GM21526 (cell line): ENCODE measurements around the gene ZFYVE26.

Source experiments
- ATAC-seq: cut with Tn5 transposase; IDR thresholded peaks from one replicate; pipeline ENCODE4 v1.9.1; 2021; ENCODE audit warnings: moderate library complexity; ENCODE audit not compliant: unreplicated experiment, low FRiP score

ZFYVE26 gene

GRCh38 chr14:67817750-67818438 lies 1.5 kb upstream of the ZFYVE26 start:
- no peak for ATAC-seq

- no peak for ATAC-seq
Measured at GRCh38 chr14:67815573-67816225, 691 bp downstream of the ZFYVE26 start.

- ATAC-seq = no peak
Measured at GRCh38 chr14:67814821-67815220, 1.6 kb downstream of the ZFYVE26 start.

GRCh38 chr14:67806246-67806645 lies 10.1 kb downstream of the ZFYVE26 start:
- ATAC-seq = no peak

- no peak for ATAC-seq
Measured at GRCh38 chr14:67800743-67801142, 15.6 kb downstream of the ZFYVE26 start.

GRCh38 chr14:67798731-67799130 lies 17.7 kb downstream of the ZFYVE26 start:
- no peak for ATAC-seq

GRCh38 chr14:67787673-67788072 lies 28.7 kb downstream of the ZFYVE26 start:
- no peak for ATAC-seq

- ATAC-seq = no peak
Measured at GRCh38 chr14:67785270-67786109, 30.9 kb downstream of the ZFYVE26 start.

GRCh38 chr14:67784244-67784823 lies 32.1 kb downstream of the ZFYVE26 start:
- no peak for ATAC-seq

- no peak for ATAC-seq
Measured at GRCh38 chr14:67782090-67782489, 34.3 kb downstream of the ZFYVE26 start.

GRCh38 chr14:67778792-67779191 lies 37.6 kb downstream of the ZFYVE26 start:
- no peak for ATAC-seq

GRCh38 chr14:67776653-67777322 lies 39.6 kb downstream of the ZFYVE26 start:
- ATAC-seq = no peak

- no peak for ATAC-seq
Measured at GRCh38 chr14:67773844-67774377, 42.5 kb downstream of the ZFYVE26 start.

- ATAC-seq = no peak
Measured at GRCh38 chr14:67768219-67768618, 48.2 kb downstream of the ZFYVE26 start.

- no peak for ATAC-seq
Measured at GRCh38 chr14:67766035-67766680, 50.2 kb downstream of the ZFYVE26 start.

- ATAC-seq = no peak
Measured at GRCh38 chr14:67765192-67765834, 51.1 kb downstream of the ZFYVE26 start.

GRCh38 chr14:67764496-67764895 lies 51.9 kb downstream of the ZFYVE26 start:
- no peak for ATAC-seq

- ATAC-seq = no peak
Measured at GRCh38 chr14:67763158-67763822, 53.1 kb downstream of the ZFYVE26 start.

- ATAC-seq = no peak
Measured at GRCh38 chr14:67762051-67762450, 54.3 kb downstream of the ZFYVE26 start.
